ENCODE results near the gene TNIK. TPM values are rescaled to one million over a fixed set of nuclear protein-coding genes. Genes with fewer than 3 reads are reported as not detected.
A peak's percentile ranks its signal among the peaks of the same experiment; 100 is the strongest.

Gene TNIK
- 7.0 and 12.0 TPM in 2 replicates for total RNA-seq (2014; rRNA removed)
- percentile 67 among the genes with signal in this experiment for Bru-seq, nascent RNA
- BruChase-seq, experiment 1, labeled RNA remaining after a 6-hour chase, result percentile 50 among the genes with signal in this experiment
- percentile 54 among the genes with signal in this experiment for BruChase-seq, experiment 2, labeled RNA remaining after a 2-hour chase
- long read RNA-seq, partial matches to known transcripts, result 8 of 13 reads
- long read RNA-seq, other reads (novel, unspliced or antisense), result 4 of 13 reads

DNA sequence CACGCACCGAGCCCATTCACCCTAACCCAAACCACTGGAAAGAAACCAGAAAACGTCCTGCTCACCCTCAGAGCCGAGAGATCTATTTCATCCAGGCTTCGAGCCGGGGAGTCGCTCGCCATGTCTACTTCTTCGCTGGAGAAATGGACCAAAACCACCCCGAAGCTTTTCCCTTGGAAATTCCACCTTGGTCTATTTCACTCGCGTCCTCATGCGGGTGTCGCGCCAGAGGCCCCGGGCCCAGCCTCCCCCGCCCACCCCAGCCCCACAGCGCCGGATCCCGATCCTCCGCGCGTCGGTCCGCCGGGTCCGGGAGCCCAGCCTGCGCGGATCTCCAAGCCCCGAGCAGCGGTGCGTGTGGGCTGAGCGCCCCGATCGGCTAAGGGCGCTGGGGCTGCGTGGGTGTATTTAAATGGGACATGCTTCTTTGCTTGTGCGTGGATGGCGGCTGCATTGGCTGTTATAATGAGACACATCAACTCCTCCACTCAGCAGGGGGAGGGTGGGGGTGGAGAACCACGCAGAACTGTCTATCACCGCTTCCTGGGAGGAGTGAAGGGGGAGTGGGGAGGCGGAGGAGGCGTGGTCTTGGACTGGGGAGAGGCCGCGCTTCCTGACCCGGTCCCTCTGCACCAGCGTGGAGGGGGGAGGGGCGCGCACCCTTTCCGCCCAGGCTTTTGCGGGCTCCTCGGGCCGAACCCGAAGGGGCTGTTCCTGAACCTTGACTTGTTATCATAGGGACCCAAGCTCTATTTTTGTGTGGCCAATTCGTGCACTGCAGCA lies at the start of gene TNIK:
Gene TNIK, minus strand, starts transcription at position 464 of the 783 bp plus-strand sequence. Its CDS starts 342 bp downstream, at position 122.
- peak within 1 kb of the TSS; percentile 100 for H2AFZ ChIP-seq (ENCODE audit: low read length)
- no peaks in the 10 kb centered on the region for H3K27me3 ChIP-seq (ENCODE audit: low read length)
- no peaks in the 10 kb centered on the region for H3K9me2 ChIP-seq (replicated peaks; ENCODE audit: low read length)
- H3K36me3 ChIP-seq (ENCODE audit: low read depth, low read length), result no peaks in the 10 kb centered on the region
- peak within 1 kb of the TSS; percentile 62 for H3K27ac ChIP-seq (ENCODE audit: low read length)
- H3F3A ChIP-seq (ENCODE audit: low read length, unreplicated experiment), result no peaks in the 10 kb centered on the region
- ChIA-PET POLR2A (ENCODE audit: unreplicated experiment) (interaction anchor here (0.7 kb wide), 1 partner anchor 511 kb away, joined by 19 read pairs; no protein-coding TSS in a partner anchor), CTCF (interaction anchor here (0.5 to 0.6 kb wide), 2 partner anchors 26 to 31 kb away, joined by 3 to 5 read pairs; no protein-coding TSS in a partner anchor)
- H3K4me3 ChIP-seq (ENCODE audit: low read length), result peak within 1 kb of the TSS; percentile 84
- H3K4me1 ChIP-seq (ENCODE audit: insufficient read depth, low read length), result peaks cover 30% of the 10 kb centered on the region
- no peaks in the 10 kb centered on the region for H4K20me1 ChIP-seq (ENCODE audit: low read length)
- peak within 1 kb of the TSS; percentile 89 for H3K4me2 ChIP-seq (ENCODE audit: low read length)
- H3K9ac ChIP-seq (ENCODE audit: low read length), result peak within 1 kb of the TSS; percentile 78
- no peaks in the 10 kb centered on the region for H3K9me3 ChIP-seq (ENCODE audit: low read length)
- DNase-seq, result peak; percentile 88
- TF ChIP-seq EZH2phosphoT487 (IDR thresholded peaks at IDR 0.05; ENCODE audit: borderline replicate concordance, low read length), result no peak
- TF ChIP-seq, protein P1, sequence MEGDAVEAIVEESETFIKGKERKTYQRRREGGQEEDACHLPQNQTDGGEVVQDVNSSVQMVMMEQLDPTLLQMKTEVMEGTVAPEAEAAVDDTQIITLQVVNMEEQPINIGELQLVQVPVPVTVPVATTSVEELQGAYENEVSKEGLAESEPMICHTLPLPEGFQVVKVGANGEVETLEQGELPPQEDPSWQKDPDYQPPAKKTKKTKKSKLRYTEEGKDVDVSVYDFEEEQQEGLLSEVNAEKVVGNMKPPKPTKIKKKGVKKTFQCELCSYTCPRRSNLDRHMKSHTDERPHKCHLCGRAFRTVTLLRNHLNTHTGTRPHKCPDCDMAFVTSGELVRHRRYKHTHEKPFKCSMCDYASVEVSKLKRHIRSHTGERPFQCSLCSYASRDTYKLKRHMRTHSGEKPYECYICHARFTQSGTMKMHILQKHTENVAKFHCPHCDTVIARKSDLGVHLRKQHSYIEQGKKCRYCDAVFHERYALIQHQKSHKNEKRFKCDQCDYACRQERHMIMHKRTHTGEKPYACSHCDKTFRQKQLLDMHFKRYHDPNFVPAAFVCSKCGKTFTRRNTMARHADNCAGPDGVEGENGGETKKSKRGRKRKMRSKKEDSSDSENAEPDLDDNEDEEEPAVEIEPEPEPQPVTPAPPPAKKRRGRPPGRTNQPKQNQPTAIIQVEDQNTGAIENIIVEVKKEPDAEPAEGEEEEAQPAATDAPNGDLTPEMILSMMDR (conservative IDR thresholded peaks at IDR 0.05; ENCODE audit: low read depth, low read length), result no peak
- TF ChIP-seq EZH2 (IDR thresholded peaks at IDR 0.05; ENCODE audit: low read length, unreplicated experiment), result no peak
- peak; percentile 82 for ATAC-seq
- H3K79me2 ChIP-seq (ENCODE audit: low read length), result peaks cover 30% of the 10 kb centered on the region
- BruUV-seq (replicated peaks), result no TSS peak
- intact Hi-C loops (cut with micrococcal nuclease), result loop anchor here (1.0 to 5.0 kb wide), 7 partner anchors 88 to 498 kb away; no protein-coding TSS in a partner anchor

GRCh38 chr3:171508676-171509075 lies 48.5 kb upstream of the TNIK start:
- DNase-seq (no peak), ATAC-seq (no peak)
- H3K4me1 ChIP-seq (ENCODE audit: insufficient read depth, low read length), result peaks cover 8% of the 10 kb centered on the region; the same call in 1 of the 2 replicates
- CTCF ChIA-PET, result no interaction called here
- H3K27ac ChIP-seq (ENCODE audit: low read length), result no peak overlapping the region
- H2AFZ ChIP-seq (ENCODE audit: low read length), result no peak overlapping the region
- H3F3A ChIP-seq (ENCODE audit: low read length, unreplicated experiment), result peaks cover 2% of the 10 kb centered on the region
- H3K4me2 ChIP-seq (ENCODE audit: low read length), result no peak overlapping the region
- no peaks in the 10 kb centered on the region for H3K9me2 ChIP-seq (replicated peaks; ENCODE audit: low read length)
- no TSS peak for BruUV-seq (replicated peaks)
- intact Hi-C loops (cut with micrococcal nuclease), result no loop called here
- POLR2A ChIA-PET (ENCODE audit: unreplicated experiment), result no interaction called here
- H3K4me3 ChIP-seq (ENCODE audit: low read length), result no peak overlapping the region
- H3K9me3 ChIP-seq (ENCODE audit: low read length), result no peaks in the 10 kb centered on the region
- no peaks in the 10 kb centered on the region for H3K27me3 ChIP-seq (ENCODE audit: low read length)
- H3K9ac ChIP-seq (ENCODE audit: low read length), result no peak overlapping the region
- TF ChIP-seq EZH2phosphoT487 (IDR thresholded peaks at IDR 0.05; ENCODE audit: borderline replicate concordance, low read length), result no peak
- no peak for TF ChIP-seq EZH2 (IDR thresholded peaks at IDR 0.05; ENCODE audit: low read length, unreplicated experiment)
- TF ChIP-seq, protein P1 (conservative IDR thresholded peaks at IDR 0.05; ENCODE audit: low read depth, low read length), result no peak
- no peaks in the 10 kb centered on the region for H4K20me1 ChIP-seq (ENCODE audit: low read length)
- H3K36me3 ChIP-seq (ENCODE audit: low read depth, low read length), result no peaks in the 10 kb centered on the region
- no peaks in the 10 kb centered on the region for H3K79me2 ChIP-seq (ENCODE audit: low read length)
